GM10248 (cell line): Measurements from ENCODE around the gene PMEPA1.

ENCODE experiments used
- CTCF ChIA-PET: fragments of 300-600 bp; sonication (Branson Sonifier 250); formaldehyde crosslinking; extraction: SDS; loops from one replicate; lab custom pipeline; 2021; ENCODE audit warnings: antibody characterized with exemption; lab: Yijun Ruan, JAX
- POLR2A ChIA-PET: fragments of 350-650 bp; sonication (Branson Sonifier 250); formaldehyde crosslinking; extraction: SDS; loops from one replicate; lab custom pipeline; 2020; ENCODE audit warnings: antibody characterized with exemption; lab: Yijun Ruan, JAX
- DNase-seq: peaks from one replicate; pipeline ENCODE4 v3.0.0; 2012; ENCODE audit errors: extremely low spot score
- TF ChIP-seq, protein P1 (sequence below): IDR thresholded peaks from 2 replicates; pipeline ENCODE4 v1.5.1; 2012; ENCODE audit warnings: mild to moderate bottlenecking, low read depth; ENCODE audit errors: extremely low read depth, missing control alignments, control extremely low read depth

Gene PMEPA1

GRCh38 chr20:57621421-57622200 is 88.2 kb downstream of the PMEPA1 start:
- TF ChIP-seq, protein P1, sequence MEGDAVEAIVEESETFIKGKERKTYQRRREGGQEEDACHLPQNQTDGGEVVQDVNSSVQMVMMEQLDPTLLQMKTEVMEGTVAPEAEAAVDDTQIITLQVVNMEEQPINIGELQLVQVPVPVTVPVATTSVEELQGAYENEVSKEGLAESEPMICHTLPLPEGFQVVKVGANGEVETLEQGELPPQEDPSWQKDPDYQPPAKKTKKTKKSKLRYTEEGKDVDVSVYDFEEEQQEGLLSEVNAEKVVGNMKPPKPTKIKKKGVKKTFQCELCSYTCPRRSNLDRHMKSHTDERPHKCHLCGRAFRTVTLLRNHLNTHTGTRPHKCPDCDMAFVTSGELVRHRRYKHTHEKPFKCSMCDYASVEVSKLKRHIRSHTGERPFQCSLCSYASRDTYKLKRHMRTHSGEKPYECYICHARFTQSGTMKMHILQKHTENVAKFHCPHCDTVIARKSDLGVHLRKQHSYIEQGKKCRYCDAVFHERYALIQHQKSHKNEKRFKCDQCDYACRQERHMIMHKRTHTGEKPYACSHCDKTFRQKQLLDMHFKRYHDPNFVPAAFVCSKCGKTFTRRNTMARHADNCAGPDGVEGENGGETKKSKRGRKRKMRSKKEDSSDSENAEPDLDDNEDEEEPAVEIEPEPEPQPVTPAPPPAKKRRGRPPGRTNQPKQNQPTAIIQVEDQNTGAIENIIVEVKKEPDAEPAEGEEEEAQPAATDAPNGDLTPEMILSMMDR, result no peak
- ChIA-PET POLR2A (no interaction called here), CTCF (interaction anchor here (1.0 to 2.4 kb wide), 5 partner anchors 9 to 466 kb away, joined by 3 to 10 read pairs (median 5); no protein-coding TSS in a partner anchor)
- DNase-seq, result no peak

- ChIA-PET CTCF (interaction anchor here (1.1 to 2.4 kb wide), 5 partner anchors 9 to 590 kb away, joined by 3 to 10 read pairs (median 3); no protein-coding TSS in a partner anchor), POLR2A (no interaction called here)
- TF ChIP-seq, protein P1, result no peak
- no peak for DNase-seq
Measured at GRCh38 chr20:57620999-57621398, 88.8 kb downstream of the PMEPA1 start.

- peak; percentile 85 for DNase-seq
- POLR2A ChIA-PET, result interaction anchor here (0.6 to 0.7 kb wide), 3 partner anchors 191 to 574 kb away, joined by 3 to 4 read pairs (median 3); no protein-coding TSS in a partner anchor
- CTCF ChIA-PET, result interaction anchor here (0.9 to 2.0 kb wide), 9 partner anchors 9 to 590 kb away, joined by 3 to 6 read pairs (median 3); no protein-coding TSS in a partner anchor
- TF ChIP-seq, protein P1, result no peak
Measured at GRCh38 chr20:57620274-57620990, 89.4 kb downstream of the PMEPA1 start, which contains the start of gene ZBP1. ZBP1 (minus strand) TSS chr20:57620426; CDS start chr20:57620295, 131 bp downstream.

- TF ChIP-seq, protein P1, result no peak
- ChIA-PET POLR2A (interaction anchor here (0.6 kb wide), 1 partner anchor 576 kb away, joined by 4 read pairs; no protein-coding TSS in a partner anchor), CTCF (interaction anchor here (0.6 to 2.0 kb wide), 9 partner anchors 10 to 592 kb away, joined by 3 to 6 read pairs (median 4); no protein-coding TSS in a partner anchor)
- DNase-seq, result peak; percentile 75
Measured at GRCh38 chr20:57619051-57619831, 90.6 kb downstream of the PMEPA1 start.

GRCh38 chr20:57618764-57619050 is 91.1 kb downstream of the PMEPA1 start:
- POLR2A ChIA-PET, result no interaction called here
- DNase-seq, result no peak
- CTCF ChIA-PET, result interaction anchor here (1.2 to 2.0 kb wide), 4 partner anchors 13 to 468 kb away, joined by 3 to 6 read pairs (median 6); no protein-coding TSS in a partner anchor
- TF ChIP-seq, protein P1, result no peak
